ENCODE data around the gene KLC3.

Gene KLC3

GRCh38 chr19:45385392-45386221 is 45.1 kb downstream of the KLC3 start:
- Histone ChIP-seq H3K79me2 (ENCODE audit: insufficient read depth, low read depth) (no peaks in the 10 kb centered on the region), H3K27ac (no peak overlapping the region), H3K36me3 (ENCODE audit: insufficient read depth) (no peaks in the 10 kb centered on the region), H3K4me3 (IDR thresholded peaks at IDR 0.05; ENCODE audit: insufficient read depth, low read depth, low read length) (no peak overlapping the region), H3K4me1 (ENCODE audit: low read depth, poor library complexity, severe bottlenecking) (no peaks in the 10 kb centered on the region), H2AFZ (ENCODE audit: low read depth) (no peak overlapping the region), H4K20me1 (ENCODE audit: insufficient read depth) (no peaks in the 10 kb centered on the region), H3K9ac (no peak overlapping the region), H3K27me3 (ENCODE audit: insufficient read depth, low read depth) (no peaks in the 10 kb centered on the region), H3K4me2 (no peak overlapping the region)
- TF ChIP-seq CTCF (conservative IDR thresholded peaks at IDR 0.05; ENCODE audit: low read depth, low read length) = no peak

- no peaks in the 10 kb centered on the region for H3K79me2 ChIP-seq (ENCODE audit: insufficient read depth, low read depth)
- no peak overlapping the region for H3K27ac ChIP-seq
- H2AFZ ChIP-seq (ENCODE audit: low read depth) = peak overlapping the region; percentile 27; the same call in 1 of the 2 replicates
- H3K4me3 ChIP-seq (IDR thresholded peaks at IDR 0.05; ENCODE audit: insufficient read depth, low read depth, low read length) = no peak overlapping the region
- H4K20me1 ChIP-seq (ENCODE audit: insufficient read depth) = no peaks in the 10 kb centered on the region
- H3K36me3 ChIP-seq (ENCODE audit: insufficient read depth) = no peaks in the 10 kb centered on the region
- H3K9ac ChIP-seq = no peak overlapping the region
- H3K4me1 ChIP-seq (ENCODE audit: low read depth, poor library complexity, severe bottlenecking) = peaks cover 11% of the 10 kb centered on the region
- peak overlapping the region; percentile 2; the same call in 1 of the 2 replicates for H3K4me2 ChIP-seq
- no peak for TF ChIP-seq CTCF (conservative IDR thresholded peaks at IDR 0.05; ENCODE audit: low read depth, low read length)
- H3K27me3 ChIP-seq (ENCODE audit: insufficient read depth, low read depth) = no peaks in the 10 kb centered on the region
Observed at GRCh38 chr19:45391346-45391745, 50.8 kb downstream of the KLC3 start.

- Histone ChIP-seq H3K9ac (no peak overlapping the region), H3K27me3 (ENCODE audit: insufficient read depth, low read depth) (no peaks in the 10 kb centered on the region), H3K36me3 (ENCODE audit: insufficient read depth) (no peaks in the 10 kb centered on the region), H3K4me2 (peak overlapping the region; percentile 2; the same call in 1 of the 2 replicates), H3K4me3 (IDR thresholded peaks at IDR 0.05; ENCODE audit: insufficient read depth, low read depth, low read length) (no peak overlapping the region), H3K27ac (no peak overlapping the region), H3K4me1 (ENCODE audit: low read depth, poor library complexity, severe bottlenecking) (peaks cover 11% of the 10 kb centered on the region), H2AFZ (ENCODE audit: low read depth) (no peak overlapping the region), H4K20me1 (ENCODE audit: insufficient read depth) (no peaks in the 10 kb centered on the region), H3K79me2 (ENCODE audit: insufficient read depth, low read depth) (no peaks in the 10 kb centered on the region)
- TF ChIP-seq CTCF (conservative IDR thresholded peaks at IDR 0.05; ENCODE audit: low read depth, low read length) = no peak
Observed at GRCh38 chr19:45391871-45392665, 51.5 kb downstream of the KLC3 start.

- H3K4me2 ChIP-seq = no peak overlapping the region
- H4K20me1 ChIP-seq (ENCODE audit: insufficient read depth) = no peaks in the 10 kb centered on the region
- H3K27me3 ChIP-seq (ENCODE audit: insufficient read depth, low read depth) = no peaks in the 10 kb centered on the region
- no peak for TF ChIP-seq CTCF (conservative IDR thresholded peaks at IDR 0.05; ENCODE audit: low read depth, low read length)
- no peak overlapping the region for H2AFZ ChIP-seq (ENCODE audit: low read depth)
- H3K4me3 ChIP-seq (IDR thresholded peaks at IDR 0.05; ENCODE audit: insufficient read depth, low read depth, low read length) = no peak overlapping the region
- no peaks in the 10 kb centered on the region for H3K36me3 ChIP-seq (ENCODE audit: insufficient read depth)
- peaks cover 11% of the 10 kb centered on the region for H3K4me1 ChIP-seq (ENCODE audit: low read depth, poor library complexity, severe bottlenecking)
- no peak overlapping the region for H3K9ac ChIP-seq
- H3K27ac ChIP-seq = no peak overlapping the region
- H3K79me2 ChIP-seq (ENCODE audit: insufficient read depth, low read depth) = no peaks in the 10 kb centered on the region
Observed at GRCh38 chr19:45395821-45396617, 55.5 kb downstream of the KLC3 start.
